GM12878 (cell line): Measurements from ENCODE around the gene BFSP2. TPM values are rescaled to one million over a fixed set of nuclear protein-coding genes. Genes with fewer than 3 reads are reported as not detected.

Experiments used
- ATAC-seq: fragments of 200-7000 bp; cut with Tn5 transposase; 3 replicates; pipeline ENCODE4 v1.9.1; 2020; ENCODE audit warnings: mild to moderate bottlenecking, moderate library complexity
- BruUV-seq: library from RNA; stranded (reverse); fragments of 400-500 nt; replicated peaks from 2 replicates; lab custom pipeline; 2021; lab: Mats Ljungman, UMichigan
- CTCF ChIA-PET: fragments of 300-600 bp; sonication (Branson Sonifier 250); formaldehyde crosslinking; extraction: SDS; loops from one replicate; lab custom pipeline; 2021; ENCODE audit warnings: inconsistent platforms; lab: Yijun Ruan, JAX
- POLR2A ChIA-PET: fragments of 350-600 bp; formaldehyde crosslinking; extraction: SDS; loops from one replicate; lab custom pipeline; 2021; ENCODE audit warnings: inconsistent platforms; lab: Charles Lee
- RAD21 ChIA-PET: fragments of 300-600 bp; sonication (Branson Sonifier 250); formaldehyde crosslinking; loops from one replicate; lab custom pipeline; 2023; ENCODE audit warnings: antibody characterized with exemption; ENCODE audit not compliant: unreplicated experiment; lab: Charles Lee
- SMC1A ChIA-PET: fragments of 300-600 bp; sonication (Branson Sonifier 250); formaldehyde crosslinking; loops from one replicate; lab custom pipeline; 2023; ENCODE audit not compliant: unreplicated experiment, uncharacterized antibody; lab: Charles Lee
- DNase-seq: peaks from one replicate; pipeline ENCODE4 v3.0.0-alpha.2; 2011; ENCODE audit warnings: low read depth, low spot score
- FAIRE-seq: peaks from 3 replicates; lab custom pipeline; 2011; peaks lifted over from hg19 to GRCh38; lab: Jason Lieb, UNC
- H2AFZ ChIP-seq: 2 replicates; pipeline ENCODE4 v1.6.0; 2011; ENCODE audit warnings: low read depth, low read length, control low read depth; ENCODE audit not compliant: control insufficient read depth
- H3K27ac ChIP-seq: 2 replicates; pipeline ENCODE4 v1.5.1; 2011; ENCODE audit warnings: control low read depth; ENCODE audit not compliant: control insufficient read depth, insufficient read depth
- H3K27me3 ChIP-seq, 2 experiments: replicated peaks in 1 of 2; 2 replicates each; pipeline versions ENCODE4 v1.6.0 to v1.6.1; 2011; ENCODE audit warnings: low read length in 1 of 2; ENCODE audit not compliant: control insufficient read depth in 2 of 2, insufficient read depth in 2 of 2
- H3K36me3 ChIP-seq, 2 experiments: 2 replicates each; pipeline ENCODE4 v1.5.1; 2011; ENCODE audit warnings: low read length in 1 of 2; ENCODE audit not compliant: control insufficient read depth in 2 of 2, insufficient read depth in 2 of 2
- H3K4me1 ChIP-seq: 2 replicates; pipeline ENCODE4 v1.6.1; 2011; ENCODE audit warnings: mild to moderate bottlenecking, low read length, moderate library complexity, mixed read lengths; ENCODE audit not compliant: control insufficient read depth, insufficient read depth
- H3K4me2 ChIP-seq: 2 replicates; pipeline ENCODE4 v1.6.0; 2011; ENCODE audit warnings: control low read depth; ENCODE audit not compliant: control insufficient read depth, insufficient read depth
- H3K4me3 ChIP-seq: fragments of 200-600 bp; sonication (generic); 2 replicates; pipeline ENCODE4 v1.5.1; 2016
- H3K79me2 ChIP-seq: 2 replicates; pipeline ENCODE4 v1.6.0; 2011; ENCODE audit warnings: low read length; ENCODE audit not compliant: control insufficient read depth, insufficient read depth
- H3K9ac ChIP-seq: 2 replicates; pipeline ENCODE4 v1.8.0; 2011; ENCODE audit warnings: low read length, control low read depth, mixed read lengths; ENCODE audit not compliant: control insufficient read depth, insufficient read depth
- H3K9me3 ChIP-seq: replicated peaks from 3 replicates; pipeline ENCODE4 v1.5.1; 2011; ENCODE audit warnings: mild to moderate bottlenecking, low read length; ENCODE audit not compliant: control insufficient read depth, insufficient read depth
- H4K20me1 ChIP-seq: 2 replicates; pipeline ENCODE4 v1.6.0; 2011; ENCODE audit not compliant: control insufficient read depth, insufficient read depth
- BCL11A ChIP-seq: IDR thresholded peaks from 2 replicates; pipeline ENCODE4 v1.6.1; 2011; ENCODE audit warnings: low read depth, low read length
- GABPA ChIP-seq: IDR thresholded peaks from 2 replicates; pipeline ENCODE4 v1.6.1; 2014; ENCODE audit warnings: antibody characterized with exemption, low read depth, mild to moderate bottlenecking, inconsistent platforms
- HCFC1 ChIP-seq: fragments of 150-350 bp; IDR thresholded peaks from 2 replicates; pipeline ENCODE4 v1.6.1; 2014; ENCODE audit warnings: low read length
- HDAC2 ChIP-seq: fragments of 200-600 bp; sonication (generic); IDR thresholded peaks from 2 replicates; pipeline ENCODE4 v1.6.1; 2017
- JUNB ChIP-seq: IDR thresholded peaks from 2 replicates; pipeline ENCODE4 v1.6.1; 2016; ENCODE audit warnings: antibody characterized with exemption, mild to moderate bottlenecking
- NKRF ChIP-seq: fragments of 450-650 bp; conservative IDR thresholded peaks from 2 replicates; pipeline ENCODE4 v1.6.1; 2017; ENCODE audit warnings: mild to moderate bottlenecking, moderate library complexity
- NR2F1 ChIP-seq: fragments of 450-650 bp; conservative IDR thresholded peaks from 2 replicates; pipeline ENCODE4 v1.6.1; 2017; ENCODE audit warnings: mild to moderate bottlenecking
- PAX8 ChIP-seq: fragments of 450-650 bp; IDR thresholded peaks from 2 replicates; pipeline ENCODE4 v1.6.1; 2017; ENCODE audit warnings: mild to moderate bottlenecking, moderate library complexity
- POLR2A ChIP-seq: IDR thresholded peaks from 2 replicates; pipeline ENCODE4 v1.6.1; 2011; ENCODE audit warnings: low read depth, mild to moderate bottlenecking, low read length
- RUNX3 ChIP-seq: IDR thresholded peaks from 2 replicates; pipeline ENCODE4 v1.6.1; 2012; ENCODE audit warnings: low read length, inconsistent platforms
- SIX5 ChIP-seq: IDR thresholded peaks from 2 replicates; pipeline ENCODE4 v1.6.1; 2011; ENCODE audit warnings: mild to moderate bottlenecking, low read depth, low read length, moderate library complexity; ENCODE audit not compliant: severe bottlenecking
- SREBF1 ChIP-seq: IDR thresholded peaks from 2 replicates; pipeline ENCODE4 v1.6.1; 2012; ENCODE audit warnings: mild to moderate bottlenecking, low read length
- SUZ12 ChIP-seq: fragments of 200-600 bp; sonication (generic); IDR thresholded peaks from one replicate; pipeline ENCODE4 v1.6.1; 2018; ENCODE audit warnings: antibody characterized with exemption, mild to moderate bottlenecking; ENCODE audit not compliant: unreplicated experiment
- TARDBP ChIP-seq: IDR thresholded peaks from 2 replicates; pipeline ENCODE4 v1.6.1; 2016; ENCODE audit warnings: borderline replicate concordance
- TBL1XR1 ChIP-seq: IDR thresholded peaks from 2 replicates; pipeline ENCODE4 v1.6.1; 2012; ENCODE audit warnings: low read depth, low read length, improper control_type of control experiment
- TCF12 ChIP-seq: IDR thresholded peaks from 2 replicates; pipeline ENCODE4 v1.6.1; 2011; ENCODE audit warnings: low read depth, mild to moderate bottlenecking, low read length
- ZNF622 ChIP-seq: fragments of 450-650 bp; IDR thresholded peaks from 2 replicates; pipeline ENCODE4 v1.6.1; 2017; ENCODE audit warnings: mild to moderate bottlenecking, inconsistent platforms
- WGBS: methylation state at CpG from one replicate; pipeline ENCODE4 v1.1.6; 2016; ENCODE audit warnings: low lambda C conversion rate; ENCODE audit not compliant: insufficient replicate concordance, insufficient coverage; ENCODE audit errors: missing lambda C conversion rate; 5-methylcytosine and 5-hydroxymethylcytosine counted together
- in situ Hi-C: fragments of 300-500 bp; cut with MboI; formaldehyde crosslinking; loops from 9 replicates; pipeline ENCODE4 v1.14.3; 2018; ENCODE audit warnings: mixed read lengths
- intact Hi-C: fragments of 100-400 bp; cut with micrococcal nuclease; formaldehyde crosslinking; loops from one replicate; pipeline ENCODE4 v1.14.2; 2022; ENCODE audit not compliant: unreplicated experiment
- polyA plus RNA-seq, 11 experiments: library from polyadenylated mRNA; depleted of rRNA in 4 of 11; unstranded in 6 of 11; stranded (reverse) in 5 of 11; fragments of >200 nt; fragmentation: Nextera tagmentation in 4 of 11; fragmentation: Illumina TruSeq in 1 of 11; extraction: Ambion mirVana in 4 of 11; extraction: Trizol in 1 of 11; gene quantifications; 1 replicate in 1 of 11; 2 replicates in 10 of 11; pipeline versions ENCODE4 v1.2.1 to v1.2.3, GENCODE V29; 2011 to 2016; ENCODE audit warnings: inconsistent platforms in 2 of 11, missing spikeins in 2 of 11, low read depth in 1 of 11
- total RNA-seq, 4 experiments: library from RNA; depleted of rRNA in 3 of 4; stranded (reverse); fragments of >200 nt in 3 of 4; fragmentation: Illumina TruSeq in 1 of 4; extraction: Trizol in 1 of 4; gene quantifications; 2 replicates each; pipeline versions ENCODE4 v1.2.1 to v1.2.3, GENCODE V29; 2013 to 2021
- TF ChIP-seq, protein P1 (sequence below): fragments of 450-650 bp; formaldehyde crosslinking; IDR thresholded peaks from 2 replicates; pipeline ENCODE4 v1.4.0; 2022; ENCODE audit warnings: mild to moderate bottlenecking, moderate library complexity

The BFSP2 gene
- total and polyA plus RNA-seq, 10 of the 15 experiments (the other 5 are each of a cell fraction or from before 2014, with no cell fraction given) = 1.5 to 20.4 (median 7.3) TPM

- Histone ChIP-seq H3K4me1 (no peaks in the 10 kb centered on the region), H3K9ac (no peak overlapping the region), H4K20me1 (no peaks in the 10 kb centered on the region), H3K27ac (no peak overlapping the region), H3K79me2 (no peaks in the 10 kb centered on the region), H3K4me2 (no peak overlapping the region), H3K4me3 (no peak overlapping the region), H3K27me3 (no peaks in the 10 kb centered on the region; a peak in 1 of 4 replicates), H2AFZ (no peak overlapping the region), H3K36me3 (no peaks in the 10 kb centered on the region), H3K9me3 (no peaks in the 10 kb centered on the region)
- ATAC-seq (no peak), FAIRE-seq (no peak), DNase-seq (no peak)
- no TSS peak for BruUV-seq
- RAD21 ChIA-PET = interaction anchor here (2.1 kb wide), 1 partner anchor 658 kb away, joined by 4 read pairs; no protein-coding TSS in a partner anchor
- intact Hi-C loops = no loop called here
- in situ Hi-C loops = loop anchor here (5.0 to 25.0 kb wide), 2 partner anchors 347 to 852 kb away; no protein-coding TSS in a partner anchor
- CTCF ChIA-PET = interaction anchor here (0.8 to 2.2 kb wide), 6 partner anchors 36 to 662 kb away, joined by 3 to 6 read pairs (median 5); no protein-coding TSS in a partner anchor
- POLR2A ChIA-PET = interaction anchor here (0.6 to 0.7 kb wide), 2 partner anchors 12 to 71 kb away, joined by 3 to 4 read pairs; no protein-coding TSS in a partner anchor
- TF ChIP-seq RUNX3 (no peak), BCL11A (no peak), TCF12 (no peak), SUZ12 (no peak), SREBF1 (no peak), PAX8 (no peak), ZNF622 (no peak), HDAC2 (no peak), TARDBP (no peak), NR2F1 (no peak), GABPA (no peak), HCFC1 (no peak), SIX5 (no peak), NKRF (no peak), JUNB (no peak), POLR2A (no peak), TBL1XR1 (no peak)
- TF ChIP-seq, protein P1, sequence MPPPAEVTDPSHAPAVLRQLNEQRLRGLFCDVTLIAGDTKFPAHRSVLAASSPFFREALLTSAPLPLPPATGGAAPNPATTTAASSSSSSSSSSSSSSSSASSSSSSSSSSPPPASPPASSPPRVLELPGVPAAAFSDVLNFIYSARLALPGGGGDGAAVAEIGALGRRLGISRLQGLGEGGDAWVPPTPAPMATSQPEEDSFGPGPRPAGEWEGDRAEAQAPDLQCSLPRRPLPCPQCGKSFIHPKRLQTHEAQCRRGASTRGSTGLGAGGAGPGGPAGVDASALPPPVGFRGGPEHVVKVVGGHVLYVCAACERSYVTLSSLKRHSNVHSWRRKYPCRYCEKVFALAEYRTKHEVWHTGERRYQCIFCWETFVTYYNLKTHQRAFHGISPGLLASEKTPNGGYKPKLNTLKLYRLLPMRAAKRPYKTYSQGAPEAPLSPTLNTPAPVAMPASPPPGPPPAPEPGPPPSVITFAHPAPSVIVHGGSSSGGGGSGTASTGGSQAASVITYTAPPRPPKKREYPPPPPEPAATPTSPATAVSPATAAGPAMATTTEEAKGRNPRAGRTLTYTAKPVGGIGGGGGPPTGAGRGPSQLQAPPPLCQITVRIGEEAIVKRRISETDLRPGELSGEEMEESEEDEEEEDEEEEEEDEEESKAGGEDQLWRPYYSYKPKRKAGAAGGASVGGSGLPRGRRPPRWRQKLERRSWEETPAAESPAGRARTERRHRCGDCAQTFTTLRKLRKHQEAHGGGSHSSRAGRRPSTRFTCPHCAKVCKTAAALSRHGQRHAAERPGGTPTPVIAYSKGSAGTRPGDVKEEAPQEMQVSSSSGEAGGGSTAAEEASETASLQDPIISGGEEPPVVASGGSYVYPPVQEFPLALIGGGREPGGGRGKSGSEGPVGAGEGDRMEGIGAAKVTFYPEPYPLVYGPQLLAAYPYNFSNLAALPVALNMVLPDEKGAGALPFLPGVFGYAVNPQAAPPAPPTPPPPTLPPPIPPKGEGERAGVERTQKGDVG (CRISPR knock-in tag) = no peak
- 40% methylated on average over 4 of the region's 4 CpGs for WGBS
- SMC1A ChIA-PET = interaction anchor here (0.7 to 1.6 kb wide), 4 partner anchors 16 to 190 kb away, joined by 3 to 4 read pairs (median 3); no protein-coding TSS in a partner anchor
These were observed 11.0 kb upstream of the BFSP2 start for GRCh38 chr3:133388696-133389395.
